A673 (cell line): Measurements from ENCODE around the gene CCDC102B. TPM values are rescaled to one million over a fixed set of nuclear protein-coding genes. Genes with fewer than 3 reads are reported as not detected.

Experiments
- total RNA-seq: library from RNA; stranded (reverse); gene quantifications from 2 replicates; pipeline ENCODE4 v1.2.3, GENCODE V29; 2021

CCDC102B gene
- total RNA-seq, 1 experiment from 2014 or later = 12.5 TPM

Other genes with a start within 250 kb of the CCDC102B start
- 56.0 and 58.7 TPM in 2 replicates for gene TMX3, start 83.0 kb upstream of the CCDC102B start, total RNA-seq